ENCODE data around the gene RBP3. TPM values are rescaled to one million over a fixed set of nuclear protein-coding genes. Genes with fewer than 3 reads are reported as not detected.

RBP3 gene
- total RNA-seq, 1 donor from 2014 or later = not detected

DNA sequence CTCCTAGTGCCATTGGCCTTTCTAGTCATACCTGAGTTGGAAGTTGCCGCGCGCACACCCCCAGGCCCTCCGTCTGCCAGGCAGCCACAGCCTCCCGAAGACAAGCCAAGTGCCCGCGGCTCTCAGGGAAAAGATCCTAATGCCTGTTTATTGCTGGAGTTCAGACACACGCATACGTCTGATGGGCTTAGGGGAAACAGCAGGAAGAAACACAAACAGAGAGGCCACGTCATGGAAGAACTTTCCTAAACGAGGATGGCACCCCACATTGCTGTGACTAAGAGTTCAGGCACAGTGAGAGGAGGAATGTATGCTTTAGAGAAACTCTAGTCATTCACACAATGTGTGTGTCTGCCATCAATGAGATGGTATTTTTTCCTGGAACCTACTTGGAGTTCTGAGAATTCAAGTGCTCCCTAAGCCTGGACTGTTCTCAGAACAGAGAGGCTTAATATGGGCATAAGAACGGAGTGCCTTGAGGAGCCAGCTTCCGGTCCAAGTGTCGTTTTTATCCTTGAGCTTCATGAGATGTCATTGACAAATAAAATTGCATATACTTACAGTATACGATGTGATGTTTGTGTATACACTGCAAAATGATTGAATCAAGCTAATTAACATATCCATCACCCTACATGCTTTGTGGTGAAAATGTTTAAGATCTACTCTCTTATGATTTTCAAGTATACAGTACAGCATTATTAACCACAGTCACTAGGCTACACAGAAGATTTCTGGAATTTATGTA is 11.6 kb upstream of the RBP3 start:
- DNase-seq (ENCODE audit: low read depth) = no peak

DNA sequence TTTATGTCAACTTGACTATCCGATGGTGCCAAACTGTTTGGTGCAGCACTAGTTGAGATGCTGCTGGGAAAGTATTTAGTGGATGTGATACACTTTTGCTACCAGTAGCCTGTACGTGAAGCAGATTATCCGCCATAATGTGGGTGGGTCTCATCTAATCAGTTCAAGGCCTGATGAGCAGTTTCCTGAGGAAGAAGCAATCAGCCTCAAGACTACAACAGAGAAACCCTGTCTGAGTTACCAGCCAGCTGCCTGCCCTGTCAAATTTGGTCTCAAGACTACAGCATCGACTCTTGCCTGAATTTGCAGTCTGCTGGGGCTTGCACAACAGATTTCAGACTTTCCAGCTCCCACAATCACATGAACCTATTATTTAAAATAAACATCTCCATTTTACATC is 10.9 kb upstream of the RBP3 start:
- DNase-seq (ENCODE audit: low read depth) = no peak

DNA sequence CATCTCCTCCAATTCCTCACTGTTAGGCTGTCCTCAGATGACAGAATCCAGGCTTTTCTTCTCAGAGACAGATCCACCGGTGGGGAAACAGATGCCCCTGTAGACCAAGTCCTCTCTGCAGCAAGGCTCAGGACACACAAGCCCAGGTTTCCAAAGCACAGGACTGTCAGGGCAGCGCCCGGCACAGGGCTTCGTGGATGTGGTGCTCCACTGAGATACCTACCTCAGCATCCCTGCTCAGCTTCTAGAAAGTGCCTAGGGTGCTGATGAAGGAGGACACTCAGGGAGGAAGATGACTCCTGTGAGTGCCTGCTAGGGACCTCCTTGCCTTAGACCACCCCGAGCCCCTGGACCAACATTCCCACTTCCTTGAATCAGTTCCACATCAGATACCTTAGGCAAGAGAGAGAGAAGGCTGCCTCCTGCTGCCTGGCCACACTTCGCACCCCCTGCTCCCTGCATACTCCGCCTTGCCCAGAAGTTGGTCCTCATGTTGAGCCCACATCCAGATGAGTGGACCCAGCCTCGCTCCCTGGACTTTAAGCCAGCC is 8.9 kb upstream of the RBP3 start:
- DNase-seq (ENCODE audit: low read depth) = no peak

DNA sequence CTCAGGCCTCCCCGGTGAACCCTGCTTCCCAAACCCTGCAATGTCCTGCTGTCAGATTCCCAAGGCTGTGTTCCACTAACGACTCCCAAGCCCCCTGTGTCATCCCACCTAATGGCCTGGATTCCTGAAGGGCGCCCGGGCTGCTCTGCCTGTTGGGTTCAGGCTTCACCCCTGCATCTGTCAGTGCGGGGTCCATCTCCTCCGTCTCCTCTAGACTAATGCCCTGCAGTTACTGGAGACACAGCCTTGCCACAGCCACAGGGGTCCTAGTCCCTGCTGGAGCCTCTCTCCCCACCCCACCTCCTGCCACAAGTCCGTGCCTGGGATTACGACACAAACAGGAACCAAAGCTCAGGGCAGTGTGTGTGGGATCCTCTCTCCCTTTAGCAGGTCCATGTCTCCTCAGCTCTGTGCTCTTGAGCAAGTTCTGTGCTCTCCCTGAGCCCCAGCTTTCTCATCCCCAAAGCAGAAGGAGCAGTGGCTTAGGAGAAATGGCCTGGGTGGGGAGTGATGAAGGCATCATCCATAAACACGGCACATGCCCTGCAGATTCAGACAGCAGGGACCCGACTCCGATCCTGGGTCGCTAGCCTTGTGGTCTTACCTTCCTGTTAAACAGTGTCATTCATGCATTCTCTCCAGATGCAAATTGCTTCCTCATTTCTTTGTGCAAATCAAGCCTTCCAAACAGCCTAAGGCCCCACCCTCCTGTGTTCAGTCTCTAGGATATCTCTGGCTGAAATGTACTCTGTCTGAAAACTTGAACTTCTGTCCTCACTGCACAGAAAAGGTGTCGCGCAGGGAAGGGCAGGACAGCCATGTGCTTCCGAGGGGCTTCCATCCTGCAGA is 8.2 kb upstream of the RBP3 start:
- DNase-seq (ENCODE audit: low read depth) = no peak

DNA sequence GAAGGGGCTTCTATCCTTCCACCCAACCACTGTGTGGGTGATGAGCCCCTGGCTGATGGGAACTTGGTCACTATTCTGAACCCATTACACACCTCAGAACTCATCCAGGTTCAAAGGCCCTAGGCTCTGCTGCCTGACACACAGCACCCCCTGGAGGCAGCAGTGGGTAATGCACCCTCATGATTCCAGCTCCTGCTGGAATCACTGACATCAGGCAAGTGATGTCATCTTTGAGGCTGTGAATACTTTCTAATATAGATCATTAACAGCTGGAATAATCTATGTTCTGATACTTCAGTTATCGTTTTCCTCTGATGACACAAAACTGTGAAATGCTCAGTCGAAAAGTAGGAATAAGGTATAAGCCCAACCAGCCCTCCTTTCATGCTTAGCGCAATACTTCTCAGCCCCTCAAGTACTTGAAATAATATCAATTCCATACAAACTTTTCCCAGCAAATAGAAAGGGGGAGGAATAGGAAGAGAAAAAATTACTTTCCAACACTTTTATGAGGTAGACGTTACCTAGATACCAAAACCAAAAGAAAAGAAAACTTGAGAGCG is 7.5 kb upstream of the RBP3 start:
- DNase-seq (ENCODE audit: low read depth) = peak; percentile 40

DNA sequence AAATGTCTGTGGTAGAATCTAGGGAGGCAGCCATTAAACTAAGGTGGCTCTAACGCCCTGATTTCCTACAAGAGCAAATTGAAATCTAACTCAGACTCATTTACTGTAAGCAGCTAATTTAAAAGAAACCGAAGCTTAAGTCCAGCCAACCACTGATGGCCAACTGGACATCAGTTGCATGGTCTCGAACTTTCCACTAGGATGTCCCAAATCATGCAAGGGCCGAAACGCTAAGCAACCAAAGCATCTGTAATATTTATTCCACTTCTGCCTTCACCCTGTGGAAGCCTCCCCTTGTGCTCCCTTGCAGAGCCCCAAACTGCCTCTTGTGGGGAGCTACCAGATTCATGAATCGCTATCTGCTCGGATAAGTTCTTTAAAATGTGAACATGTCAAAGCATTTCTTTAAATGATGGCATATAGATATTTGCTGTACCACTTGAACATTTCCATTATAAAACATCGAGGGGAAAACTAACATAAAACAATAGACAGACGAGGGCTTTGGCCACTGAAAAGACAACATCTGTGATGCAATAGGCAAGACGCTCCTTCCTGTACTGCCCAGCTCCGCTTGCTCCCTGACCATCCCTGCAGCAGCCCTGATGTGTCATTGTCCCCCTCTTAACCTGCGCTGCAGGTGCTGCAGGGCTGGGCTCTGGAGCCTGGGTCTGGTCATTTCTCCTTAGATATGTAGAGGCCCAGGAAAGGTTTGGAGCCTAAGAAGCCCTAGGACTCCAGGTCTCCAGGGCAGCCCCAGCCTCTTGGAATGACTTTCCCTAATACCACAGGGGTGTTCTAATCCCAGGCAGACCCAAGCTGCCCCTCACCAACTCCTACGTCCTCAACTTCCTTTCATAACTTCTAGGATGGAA is 2.9 kb upstream of the RBP3 start:
- no peak for DNase-seq (ENCODE audit: low read depth)

DNA sequence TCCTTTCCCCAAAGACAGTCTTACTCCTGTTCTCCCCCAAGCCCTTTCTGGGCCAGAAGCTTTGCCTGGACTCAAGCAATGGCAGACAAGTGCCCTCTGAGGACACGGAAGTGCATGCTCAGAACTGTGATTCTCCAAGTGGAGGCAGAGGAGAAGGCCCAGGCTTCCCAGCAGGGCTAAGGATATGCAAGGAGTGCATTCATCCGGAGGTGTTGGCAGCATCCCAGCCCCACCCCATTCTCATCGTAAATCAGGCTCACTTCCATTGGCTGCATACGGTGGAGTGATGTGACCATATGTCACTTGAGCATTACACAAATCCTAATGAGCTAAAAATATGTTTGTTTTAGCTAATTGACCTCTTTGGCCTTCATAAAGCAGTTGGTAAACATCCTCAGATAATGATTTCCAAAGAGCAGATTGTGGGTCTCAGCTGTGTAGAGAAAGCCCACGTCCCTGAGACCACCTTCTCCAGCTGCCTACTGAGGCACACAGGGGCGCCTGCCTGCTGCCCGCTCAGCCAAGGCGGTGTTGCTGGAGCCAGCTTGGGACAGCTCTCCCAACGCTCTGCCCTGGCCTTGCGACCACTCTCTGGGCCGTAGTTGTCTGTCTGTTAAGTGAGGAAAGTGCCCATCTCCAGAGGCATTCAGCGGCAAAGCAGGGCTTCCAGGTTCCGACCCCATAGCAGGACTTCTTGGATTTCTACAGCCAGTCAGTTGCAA is 1.4 kb upstream of the RBP3 start:
- no peak for DNase-seq (ENCODE audit: low read depth)

DNA sequence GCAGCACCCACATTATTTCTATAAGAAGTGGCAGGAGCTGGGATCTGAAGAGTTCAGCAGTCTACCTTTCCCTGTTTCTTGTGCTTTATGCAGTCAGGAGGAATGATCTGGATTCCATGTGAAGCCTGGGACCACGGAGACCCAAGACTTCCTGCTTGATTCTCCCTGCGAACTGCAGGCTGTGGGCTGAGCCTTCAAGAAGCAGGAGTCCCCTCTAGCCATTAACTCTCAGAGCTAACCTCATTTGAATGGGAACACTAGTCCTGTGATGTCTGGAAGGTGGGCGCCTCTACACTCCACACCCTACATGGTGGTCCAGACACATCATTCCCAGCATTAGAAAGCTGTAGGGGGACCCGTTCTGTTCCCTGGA is 874 bp upstream of the RBP3 start:
- no peak for DNase-seq (ENCODE audit: low read depth)

DNA sequence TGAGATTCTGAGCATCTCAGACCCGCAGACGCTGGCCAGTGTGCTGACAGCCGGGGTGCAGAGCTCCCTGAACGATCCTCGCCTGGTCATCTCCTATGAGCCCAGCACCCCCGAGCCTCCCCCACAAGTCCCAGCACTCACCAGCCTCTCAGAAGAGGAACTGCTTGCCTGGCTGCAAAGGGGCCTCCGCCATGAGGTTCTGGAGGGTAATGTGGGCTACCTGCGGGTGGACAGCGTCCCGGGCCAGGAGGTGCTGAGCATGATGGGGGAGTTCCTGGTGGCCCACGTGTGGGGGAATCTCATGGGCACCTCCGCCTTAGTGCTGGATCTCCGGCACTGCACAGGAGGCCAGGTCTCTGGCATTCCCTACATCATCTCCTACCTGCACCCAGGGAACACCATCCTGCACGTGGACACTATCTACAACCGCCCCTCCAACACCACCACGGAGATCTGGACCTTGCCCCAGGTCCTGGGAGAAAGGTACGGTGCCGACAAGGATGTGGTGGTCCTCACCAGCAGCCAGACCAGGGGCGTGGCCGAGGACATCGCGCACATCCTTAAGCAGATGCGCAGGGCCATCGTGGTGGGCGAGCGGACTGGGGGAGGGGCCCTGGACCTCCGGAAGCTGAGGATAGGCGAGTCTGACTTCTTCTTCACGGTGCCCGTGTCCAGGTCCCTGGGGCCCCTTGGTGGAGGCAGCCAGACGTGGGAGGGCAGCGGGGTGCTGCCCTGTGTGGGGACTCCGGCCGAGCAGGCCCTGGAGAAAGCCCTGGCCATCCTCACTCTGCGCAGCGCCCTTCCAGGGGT is 703 bp downstream of the RBP3 start:
- DNase-seq (ENCODE audit: low read depth) = no peak

DNA sequence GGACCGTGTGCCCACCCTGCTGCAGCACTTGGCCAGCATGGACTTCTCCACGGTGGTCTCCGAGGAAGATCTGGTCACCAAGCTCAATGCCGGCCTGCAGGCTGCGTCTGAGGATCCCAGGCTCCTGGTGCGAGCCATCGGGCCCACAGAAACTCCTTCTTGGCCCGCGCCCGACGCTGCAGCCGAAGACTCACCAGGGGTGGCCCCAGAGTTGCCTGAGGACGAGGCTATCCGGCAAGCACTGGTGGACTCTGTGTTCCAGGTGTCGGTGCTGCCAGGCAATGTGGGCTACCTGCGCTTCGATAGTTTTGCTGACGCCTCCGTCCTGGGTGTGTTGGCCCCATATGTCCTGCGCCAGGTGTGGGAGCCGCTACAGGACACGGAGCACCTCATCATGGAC is 1.4 kb downstream of the RBP3 start:
- DNase-seq (ENCODE audit: low read depth) = no peak

DNA sequence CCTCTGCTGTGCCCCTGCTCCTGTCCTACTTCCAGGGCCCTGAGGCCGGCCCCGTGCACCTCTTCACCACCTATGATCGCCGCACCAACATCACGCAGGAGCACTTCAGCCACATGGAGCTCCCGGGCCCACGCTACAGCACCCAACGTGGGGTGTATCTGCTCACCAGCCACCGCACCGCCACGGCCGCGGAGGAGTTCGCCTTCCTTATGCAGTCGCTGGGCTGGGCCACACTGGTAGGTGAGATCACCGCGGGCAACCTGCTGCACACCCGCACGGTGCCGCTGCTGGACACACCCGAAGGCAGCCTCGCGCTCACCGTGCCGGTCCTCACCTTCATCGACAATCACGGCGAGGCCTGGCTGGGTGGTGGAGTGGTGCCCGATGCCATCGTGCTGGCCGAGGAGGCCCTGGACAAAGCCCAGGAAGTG is 1.8 kb downstream of the RBP3 start:
- DNase-seq (ENCODE audit: low read depth) = no peak

DNA sequence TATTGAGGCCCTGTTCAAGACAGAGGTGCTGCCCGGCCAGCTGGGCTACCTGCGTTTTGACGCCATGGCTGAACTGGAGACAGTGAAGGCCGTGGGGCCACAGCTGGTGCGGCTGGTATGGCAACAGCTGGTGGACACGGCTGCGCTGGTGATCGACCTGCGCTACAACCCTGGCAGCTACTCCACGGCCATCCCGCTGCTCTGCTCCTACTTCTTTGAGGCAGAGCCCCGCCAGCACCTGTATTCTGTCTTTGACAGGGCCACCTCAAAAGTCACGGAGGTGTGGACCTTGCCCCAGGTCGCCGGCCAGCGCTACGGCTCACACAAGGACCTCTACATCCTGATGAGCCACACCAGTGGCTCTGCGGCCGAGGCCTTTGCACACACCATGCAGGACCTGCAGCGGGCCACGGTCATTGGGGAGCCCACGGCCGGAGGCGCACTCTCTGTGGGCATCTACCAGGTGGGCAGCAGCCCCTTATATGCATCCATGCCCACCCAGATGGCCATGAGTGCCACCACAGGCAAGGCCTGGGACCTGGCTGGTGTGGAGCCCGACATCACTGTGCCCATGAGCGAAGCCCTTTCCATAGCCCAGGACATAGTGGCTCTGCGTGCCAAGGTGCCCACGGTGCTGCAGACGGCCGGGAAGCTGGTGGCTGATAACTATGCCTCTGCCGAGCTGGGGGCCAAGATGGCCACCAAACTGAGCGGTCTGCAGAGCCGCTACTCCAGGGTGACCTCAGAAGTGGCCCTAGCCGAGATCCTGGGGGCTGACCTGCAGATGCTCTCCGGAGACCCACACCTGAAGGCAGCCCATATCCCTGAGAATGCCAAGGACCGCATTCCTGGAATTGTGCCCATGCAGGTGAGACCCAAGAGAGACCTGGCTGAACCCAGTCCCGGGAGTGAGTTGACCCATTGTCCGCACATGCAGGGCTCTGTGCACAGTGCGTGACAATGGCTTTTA is 2.8 kb downstream of the RBP3 start:
- DNase-seq (ENCODE audit: low read depth) = no peak

DNA sequence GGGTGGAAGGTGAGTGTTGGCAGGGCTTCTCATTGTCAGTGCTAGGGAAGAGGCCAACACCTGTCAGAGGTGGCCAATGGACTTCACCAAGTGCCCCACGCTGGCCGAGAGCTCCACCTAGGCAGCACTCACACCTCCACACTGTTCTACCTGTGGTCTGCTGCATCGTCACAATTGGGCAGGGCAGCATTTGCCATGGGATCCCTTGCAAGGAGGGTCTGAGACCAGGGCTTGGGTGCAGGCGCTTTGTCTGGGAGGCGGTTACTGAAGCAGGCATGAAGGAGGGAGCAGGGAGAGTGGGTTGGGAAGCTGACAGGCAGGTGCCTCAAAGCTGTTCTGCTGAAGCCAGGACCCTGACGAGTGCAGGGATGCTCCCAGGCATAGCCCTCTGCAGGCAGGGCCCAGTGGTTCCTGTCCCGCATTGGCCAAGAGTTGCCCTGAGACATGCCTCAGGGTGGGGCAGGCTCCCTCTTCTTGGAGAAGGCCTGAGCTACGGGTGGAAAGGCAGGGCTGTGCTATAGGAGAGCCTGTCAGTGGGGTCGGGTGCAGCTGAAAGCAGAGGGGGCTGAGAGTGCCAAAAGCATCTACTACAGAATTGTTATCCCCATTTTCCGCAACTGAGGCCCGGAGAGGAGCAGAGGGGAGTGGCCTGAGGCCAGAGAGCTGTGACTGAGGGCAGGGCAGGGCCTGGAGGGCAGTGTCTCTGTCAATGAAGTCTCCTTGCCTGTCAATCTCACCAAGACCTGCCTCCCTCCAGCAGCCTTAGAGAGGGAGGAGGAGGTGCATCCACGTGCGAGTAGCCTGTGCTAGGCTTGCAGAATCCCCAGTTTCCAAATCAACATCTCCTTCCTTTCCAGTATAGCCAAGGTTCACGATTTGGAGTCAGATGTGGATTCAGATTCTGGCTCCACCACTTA is 4.0 kb downstream of the RBP3 start:
- no peak for DNase-seq (ENCODE audit: low read depth)

DNA sequence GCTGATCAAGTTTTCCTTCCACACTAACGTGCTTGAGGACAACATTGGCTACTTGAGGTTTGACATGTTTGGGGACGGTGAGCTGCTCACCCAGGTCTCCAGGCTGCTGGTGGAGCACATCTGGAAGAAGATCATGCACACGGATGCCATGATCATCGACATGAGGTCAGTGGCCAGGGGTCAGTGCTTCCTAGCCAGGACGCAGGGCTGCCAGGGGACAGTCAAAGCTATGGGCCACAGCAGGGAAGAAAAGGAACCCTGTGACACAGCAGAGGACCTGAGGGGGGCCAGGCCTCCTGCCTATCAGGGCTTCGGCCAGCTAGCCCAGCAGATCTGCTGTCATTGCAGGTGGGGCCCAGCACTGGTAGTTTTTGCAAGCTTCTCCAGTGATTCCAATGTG is 5.2 kb downstream of the RBP3 start:
- no peak for DNase-seq (ENCODE audit: low read depth)

DNA sequence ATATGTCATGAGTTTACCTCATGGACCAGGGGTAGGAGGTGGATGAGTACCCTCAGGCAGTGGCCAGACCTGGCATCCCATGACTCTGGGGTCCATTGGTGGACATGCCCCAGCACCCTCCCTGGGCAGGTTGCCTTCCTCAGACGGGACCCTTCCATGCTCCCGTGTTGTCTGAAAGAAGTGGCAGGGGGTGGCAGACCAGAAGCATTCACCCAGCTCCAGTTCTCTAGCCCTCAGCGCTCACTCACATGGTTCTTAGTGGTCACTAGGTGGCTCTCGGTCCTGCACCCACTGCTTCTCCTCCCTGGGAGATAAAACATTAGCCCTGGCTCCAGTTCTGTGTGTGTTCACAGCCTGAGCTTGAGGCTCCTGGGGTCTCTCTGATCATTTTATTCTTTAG is 6.0 kb downstream of the RBP3 start:
- DNase-seq (ENCODE audit: low read depth) = peak; percentile 14

DNA sequence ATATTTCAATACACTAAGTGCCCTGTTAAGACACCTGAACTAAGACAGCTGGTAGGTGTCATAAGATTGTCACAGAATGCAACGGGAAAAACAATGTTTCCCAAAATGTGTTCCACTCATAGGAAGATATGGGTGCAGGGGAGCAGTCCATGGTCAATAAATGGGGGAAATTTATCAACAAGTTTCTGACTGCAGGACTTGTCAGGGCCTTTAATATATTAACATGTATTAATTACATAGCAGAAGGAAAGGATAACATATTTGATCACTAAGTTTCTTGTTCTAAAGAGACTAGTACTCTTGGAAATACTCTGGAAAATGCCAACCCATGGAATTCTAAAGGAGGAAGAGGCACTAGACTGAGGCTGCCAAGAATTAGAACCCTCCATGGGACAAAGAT is 6.7 kb downstream of the RBP3 start:
- DNase-seq (ENCODE audit: low read depth) = no peak

DNA sequence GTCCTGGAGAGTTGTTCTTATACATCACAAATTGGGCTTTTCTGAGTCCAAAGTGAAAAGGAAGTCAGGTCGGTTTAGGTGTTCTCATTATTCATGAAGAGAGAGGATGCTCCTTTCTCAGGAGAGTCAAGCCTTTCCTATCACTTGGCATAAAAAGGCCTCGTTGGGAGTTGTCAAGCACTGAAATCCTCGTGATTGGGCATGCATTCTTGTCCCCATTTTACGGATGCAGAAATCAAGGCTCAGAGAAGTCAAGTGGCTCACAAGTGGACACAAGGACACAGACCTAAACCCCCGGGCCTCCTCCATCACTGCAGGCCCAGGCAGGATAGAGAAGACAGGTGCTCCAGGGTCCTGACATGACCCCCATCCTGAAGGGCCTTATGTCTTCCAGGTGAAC is 8.5 kb downstream of the RBP3 start:
- no peak for DNase-seq (ENCODE audit: low read depth)
